Stimulated activated effector memory CD8-positive, alpha-beta T cell treated with anti-CD3 and anti-CD28 coated beads, Interleukin-12 subunit alpha, Interleukin-12 subunit beta, amount 100 ng/mL, for 72 hours (primary cell): ENCODE results near the gene INPP5A.
"Not testable (repeated sequence)": the region's sequence is repeated elsewhere in the genome, so short reads cannot be mapped to it uniquely, and the experiment has no call there.

Experiments used
- ATAC-seq: fragments of 150-1000 bp; cut with Tn5 transposase; 2 replicates; pipeline ENCODE4 v1.10.0; 2021
- DNase-seq, 2 donors: peaks; one replicate each; pipeline ENCODE4 v3.0.0; 2021 to 2022; ENCODE audit warnings: low spot score in 2 of 2
- H3K27ac Mint-ChIP-seq: one replicate; pipeline ENCODE4 v1.8.0; 2022; ENCODE audit warnings: mild to moderate bottlenecking, mixed read lengths
- H3K36me3 Mint-ChIP-seq: one replicate; pipeline ENCODE4 v1.8.0; 2022; ENCODE audit warnings: mild to moderate bottlenecking, mixed read lengths
- H3K4me1 Mint-ChIP-seq: one replicate; pipeline ENCODE4 v1.8.0; 2022; ENCODE audit warnings: mixed read lengths
- H3K4me3 Mint-ChIP-seq: one replicate; pipeline ENCODE4 v1.8.0; 2022; ENCODE audit warnings: mild to moderate bottlenecking, mixed read lengths
- H3K9me3 Mint-ChIP-seq: one replicate; pipeline ENCODE4 v1.8.0; 2022; ENCODE audit warnings: mixed read lengths

The INPP5A gene

GRCh38 chr10:132592790-132593383 is 55.3 kb downstream of the INPP5A start:
- Mint-ChIP-seq H3K4me1 (peaks cover 77% of the 10 kb centered on the region), H3K9me3 (no peaks in the 10 kb centered on the region), H3K27ac (no peak overlapping the region), H3K36me3 (peaks cover 16% of the 10 kb centered on the region), H3K4me3 (peak overlapping the region; percentile 23)
- no peak for DNase-seq
- ATAC-seq, result no peak

- Mint-ChIP-seq H3K36me3 (peaks cover 14% of the 10 kb centered on the region), H3K27ac (no peak overlapping the region), H3K4me1 (peaks cover 74% of the 10 kb centered on the region), H3K9me3 (no peaks in the 10 kb centered on the region), H3K4me3 (peak overlapping the region; percentile 23)
- ATAC-seq, result peak; percentile 72
- no peak for DNase-seq
Measured at GRCh38 chr10:132593389-132593788, 55.8 kb downstream of the INPP5A start.

DNA sequence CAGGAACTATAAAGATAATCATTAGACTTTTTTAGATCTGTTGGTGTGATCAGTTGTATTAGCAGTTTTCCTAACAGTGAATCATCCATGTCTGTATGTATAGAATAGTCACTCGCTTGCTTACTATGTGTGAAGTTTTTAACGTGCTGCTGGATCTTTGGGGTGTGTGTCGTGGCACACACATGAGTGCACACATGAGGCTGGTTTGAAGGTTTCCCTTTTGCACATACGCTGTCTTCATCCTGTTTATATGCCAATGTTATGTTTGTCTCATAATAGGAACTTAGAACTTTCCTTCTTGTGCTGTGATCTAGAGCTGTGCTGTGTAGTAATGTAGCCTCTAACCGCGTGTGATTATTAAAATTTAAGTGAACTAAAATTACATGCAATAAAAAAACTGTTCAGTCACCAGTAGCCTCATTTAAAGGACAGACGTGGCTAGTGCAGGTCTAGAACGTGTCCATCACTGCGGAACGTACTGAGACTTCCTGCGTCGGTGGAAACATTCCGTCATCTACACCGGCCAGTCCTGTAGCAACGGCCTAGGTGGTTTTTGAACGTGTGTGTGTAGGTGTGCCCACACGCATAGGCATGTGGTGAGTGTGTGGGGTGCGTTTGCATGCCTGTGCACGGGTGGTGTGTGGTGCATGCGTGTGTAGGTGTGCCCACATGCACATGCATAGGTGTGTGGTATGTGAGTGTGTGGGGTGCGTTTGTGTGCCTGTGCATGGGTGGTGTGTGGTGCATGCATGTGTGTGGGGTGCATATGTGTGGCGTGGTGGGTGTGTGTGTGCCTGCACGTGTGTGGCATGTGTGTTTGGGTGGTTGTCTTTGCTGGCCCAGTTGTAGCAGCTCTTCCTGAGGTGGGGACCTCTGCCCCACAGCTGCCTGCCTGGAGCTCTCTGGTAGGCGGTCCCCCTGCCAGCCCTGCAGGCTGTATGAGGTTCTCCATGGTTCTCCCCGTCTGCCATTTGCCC is 56.6 kb downstream of the INPP5A start:
- peak; percentile 59 for ATAC-seq
- Mint-ChIP-seq H3K4me3 (peak overlapping the region; percentile 23), H3K9me3 (no peaks in the 10 kb centered on the region), H3K27ac (peak overlapping the region; percentile 13), H3K4me1 (peaks cover 69% of the 10 kb centered on the region), H3K36me3 (peaks cover 9% of the 10 kb centered on the region)
- no peak for DNase-seq

DNA sequence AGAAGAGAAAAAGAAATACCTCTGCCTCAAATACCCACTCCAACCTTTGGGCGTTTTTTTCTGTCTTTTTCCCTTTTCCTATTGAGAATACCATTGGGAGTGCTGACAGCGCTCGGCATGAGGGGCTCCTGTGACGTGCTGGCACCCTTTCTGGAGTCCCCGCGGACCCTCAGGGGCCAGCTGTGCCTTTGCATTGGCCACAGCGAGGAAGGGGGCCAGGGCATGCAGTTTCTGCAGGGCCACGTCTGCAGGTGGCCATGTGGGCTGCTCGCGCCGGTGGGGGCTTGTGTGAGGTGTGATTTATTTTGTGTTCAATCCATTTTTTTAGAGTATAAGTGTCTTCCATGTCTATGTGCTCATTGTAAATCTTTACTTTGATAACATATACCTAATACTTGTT is 57.4 kb downstream of the INPP5A start:
- H3K36me3 Mint-ChIP-seq, result peaks cover 9% of the 10 kb centered on the region
- ATAC-seq, result no peak
- DNase-seq, result no peak
- no peak overlapping the region for H3K27ac Mint-ChIP-seq
- H3K4me3 Mint-ChIP-seq, result no peak overlapping the region
- H3K9me3 Mint-ChIP-seq, result peaks cover under 1% of the 10 kb centered on the region
- peaks cover 63% of the 10 kb centered on the region for H3K4me1 Mint-ChIP-seq

GRCh38 chr10:132595854-132596253 is 58.3 kb downstream of the INPP5A start:
- DNase-seq, result no peak
- peaks cover 4% of the 10 kb centered on the region for H3K36me3 Mint-ChIP-seq
- no peak overlapping the region for H3K4me3 Mint-ChIP-seq
- peaks cover 56% of the 10 kb centered on the region for H3K4me1 Mint-ChIP-seq
- H3K27ac Mint-ChIP-seq, result no peak overlapping the region
- peaks cover 6% of the 10 kb centered on the region for H3K9me3 Mint-ChIP-seq
- no peak for ATAC-seq

DNA sequence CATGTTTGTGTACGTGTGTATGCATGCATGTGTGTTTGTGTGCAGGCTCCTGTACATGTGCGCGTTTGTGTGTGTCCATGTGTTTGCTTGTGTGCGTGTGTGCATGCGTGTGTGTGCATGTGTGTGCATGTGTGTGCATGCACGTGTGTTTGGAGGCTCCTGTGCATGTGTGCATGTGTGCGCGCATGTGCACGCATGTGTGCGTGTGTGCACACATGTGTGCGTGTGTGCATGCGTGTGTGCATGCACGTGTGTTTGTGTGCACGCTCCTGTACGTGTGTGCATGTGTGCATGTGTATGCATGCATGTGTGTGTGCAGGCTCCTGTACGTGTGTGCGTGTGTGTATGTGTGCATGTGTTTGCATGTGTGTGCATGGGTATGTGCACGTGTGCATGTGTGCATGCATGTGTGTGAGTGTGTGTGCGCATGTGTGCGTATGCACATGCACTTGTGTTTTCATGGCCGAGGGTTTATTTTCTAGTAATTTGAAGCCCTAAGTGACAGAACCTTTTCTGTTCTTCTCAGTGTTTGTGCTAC is 59.2 kb downstream of the INPP5A start:
- ATAC-seq, result no peak
- Mint-ChIP-seq H3K27ac (no peak overlapping the region), H3K4me1 (peaks cover 47% of the 10 kb centered on the region), H3K36me3 (no peaks in the 10 kb centered on the region), H3K4me3 (no peak overlapping the region), H3K9me3 (peaks cover 13% of the 10 kb centered on the region)
- no peak for DNase-seq

GRCh38 chr10:132597654-132598053 is 60.1 kb downstream of the INPP5A start:
- no peak for DNase-seq
- peaks cover 46% of the 10 kb centered on the region for H3K4me1 Mint-ChIP-seq
- peaks cover 13% of the 10 kb centered on the region for H3K9me3 Mint-ChIP-seq
- no peak overlapping the region for H3K27ac Mint-ChIP-seq
- H3K36me3 Mint-ChIP-seq, result no peaks in the 10 kb centered on the region
- ATAC-seq, result no peak
- no peak overlapping the region for H3K4me3 Mint-ChIP-seq

DNA sequence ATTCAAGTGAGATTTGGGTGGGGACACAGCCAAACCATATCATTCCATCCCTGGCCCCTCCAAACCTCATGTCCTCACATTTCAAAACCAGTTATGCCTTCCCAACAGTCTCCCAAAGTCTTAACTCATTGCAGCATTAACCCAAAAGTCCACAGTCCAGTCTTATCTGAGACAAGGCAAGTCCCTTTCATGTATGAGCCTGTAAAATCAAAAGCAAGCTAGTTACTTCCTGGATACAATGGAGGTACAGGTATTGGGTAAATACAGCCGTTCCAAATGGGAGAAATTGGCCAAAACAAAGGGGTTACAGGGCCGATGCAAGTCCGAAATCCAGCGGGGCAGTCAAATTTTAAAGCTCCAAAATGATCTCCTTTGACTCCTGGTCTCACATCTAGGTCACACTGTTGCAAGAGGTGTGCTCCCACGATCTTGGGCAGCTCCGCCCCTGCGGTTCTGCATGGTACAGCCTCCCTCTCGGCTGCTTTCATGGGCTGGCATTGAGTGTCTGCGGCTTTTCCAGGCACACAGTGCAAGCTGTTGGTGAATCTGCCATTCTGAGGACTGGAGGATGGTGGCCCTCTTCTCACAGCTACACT is 61.5 kb downstream of the INPP5A start:
- Mint-ChIP-seq H3K4me1 (peaks cover 34% of the 10 kb centered on the region), H3K9me3 (peaks cover 13% of the 10 kb centered on the region)
- not testable (repeated sequence) for H3K27ac Mint-ChIP-seq, H3K4me3 Mint-ChIP-seq, ATAC-seq, H3K36me3 Mint-ChIP-seq, DNase-seq

DNA sequence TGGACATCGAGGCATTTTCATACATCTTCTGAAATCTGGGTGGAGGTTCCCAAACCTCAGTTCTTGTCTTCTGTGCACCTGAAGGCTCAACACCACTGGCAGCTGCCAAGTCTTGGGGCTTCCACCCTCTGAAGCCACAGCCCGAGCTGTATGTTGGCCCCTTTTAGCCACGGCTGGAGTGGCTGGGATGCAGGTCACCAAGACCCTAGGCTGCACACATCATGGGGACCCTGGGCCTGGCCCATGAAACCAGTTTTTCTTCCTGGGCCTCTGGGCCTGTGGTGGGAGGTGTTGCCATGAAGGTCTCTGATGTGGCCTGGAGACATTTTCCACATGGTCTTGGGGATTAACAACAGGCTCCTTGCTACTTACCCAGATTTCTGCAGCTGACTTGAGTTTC is 62.1 kb downstream of the INPP5A start:
- Mint-ChIP-seq H3K4me1 (peaks cover 34% of the 10 kb centered on the region), H3K4me3 (no peak overlapping the region), H3K27ac (no peak overlapping the region), H3K36me3 (no peaks in the 10 kb centered on the region), H3K9me3 (peaks cover 13% of the 10 kb centered on the region)
- no peak for ATAC-seq
- DNase-seq, result no peak

DNA sequence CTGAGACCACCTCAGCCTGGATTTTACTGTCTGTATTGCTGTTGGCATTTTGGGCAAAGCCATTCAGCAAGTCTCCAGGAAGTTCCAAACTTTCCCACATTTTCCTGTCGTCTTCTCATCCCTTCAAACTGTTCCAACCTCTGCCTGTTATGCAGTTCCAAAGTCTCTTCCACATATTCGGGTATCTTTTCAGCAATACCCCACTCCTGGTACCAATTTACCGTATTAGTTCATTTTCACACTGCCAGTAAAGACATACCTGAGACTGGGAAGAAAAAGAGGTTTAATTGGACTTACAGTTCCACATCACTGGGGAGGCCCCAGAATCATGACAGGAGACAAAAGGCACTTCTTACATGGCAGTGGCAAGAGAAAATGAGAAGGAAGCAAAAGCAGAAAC is 62.8 kb downstream of the INPP5A start:
- Mint-ChIP-seq H3K36me3 (no peaks in the 10 kb centered on the region), H3K9me3 (peaks cover 13% of the 10 kb centered on the region), H3K27ac (no peak overlapping the region), H3K4me1 (peaks cover 29% of the 10 kb centered on the region), H3K4me3 (no peak overlapping the region)
- no peak for ATAC-seq
- DNase-seq, result no peak

- no peak for DNase-seq
- Mint-ChIP-seq H3K4me3 (no peak overlapping the region), H3K27ac (no peak overlapping the region), H3K36me3 (no peaks in the 10 kb centered on the region), H3K4me1 (peaks cover 27% of the 10 kb centered on the region), H3K9me3 (peaks cover 13% of the 10 kb centered on the region)
- no peak for ATAC-seq
Measured at GRCh38 chr10:132601567-132601966, 64.0 kb downstream of the INPP5A start.

DNA sequence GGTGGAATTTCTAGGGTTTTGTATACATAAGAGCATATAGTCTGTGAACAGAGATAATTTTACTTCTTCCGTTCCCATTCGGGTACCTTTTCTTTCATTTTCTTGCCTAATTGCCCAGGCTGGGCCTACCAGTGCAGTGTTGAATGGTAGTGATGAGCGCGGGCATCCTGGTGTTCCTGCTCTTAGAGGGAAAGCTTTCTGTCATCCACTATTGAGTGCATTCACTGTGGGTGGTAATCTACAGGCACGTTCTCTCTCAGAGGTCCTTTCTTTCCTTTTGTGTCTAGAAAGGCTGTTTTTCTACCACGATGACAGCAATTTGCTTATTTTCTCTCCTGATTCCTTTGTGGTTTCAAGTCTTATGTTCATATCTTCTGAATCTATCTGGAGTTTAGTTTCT is 65.0 kb downstream of the INPP5A start:
- no peak for DNase-seq
- H3K36me3 Mint-ChIP-seq, result no peaks in the 10 kb centered on the region
- peaks cover 20% of the 10 kb centered on the region for H3K4me1 Mint-ChIP-seq
- peaks cover 13% of the 10 kb centered on the region for H3K9me3 Mint-ChIP-seq
- H3K27ac Mint-ChIP-seq, result no peak overlapping the region
- no peak for ATAC-seq
- no peak overlapping the region for H3K4me3 Mint-ChIP-seq

DNA sequence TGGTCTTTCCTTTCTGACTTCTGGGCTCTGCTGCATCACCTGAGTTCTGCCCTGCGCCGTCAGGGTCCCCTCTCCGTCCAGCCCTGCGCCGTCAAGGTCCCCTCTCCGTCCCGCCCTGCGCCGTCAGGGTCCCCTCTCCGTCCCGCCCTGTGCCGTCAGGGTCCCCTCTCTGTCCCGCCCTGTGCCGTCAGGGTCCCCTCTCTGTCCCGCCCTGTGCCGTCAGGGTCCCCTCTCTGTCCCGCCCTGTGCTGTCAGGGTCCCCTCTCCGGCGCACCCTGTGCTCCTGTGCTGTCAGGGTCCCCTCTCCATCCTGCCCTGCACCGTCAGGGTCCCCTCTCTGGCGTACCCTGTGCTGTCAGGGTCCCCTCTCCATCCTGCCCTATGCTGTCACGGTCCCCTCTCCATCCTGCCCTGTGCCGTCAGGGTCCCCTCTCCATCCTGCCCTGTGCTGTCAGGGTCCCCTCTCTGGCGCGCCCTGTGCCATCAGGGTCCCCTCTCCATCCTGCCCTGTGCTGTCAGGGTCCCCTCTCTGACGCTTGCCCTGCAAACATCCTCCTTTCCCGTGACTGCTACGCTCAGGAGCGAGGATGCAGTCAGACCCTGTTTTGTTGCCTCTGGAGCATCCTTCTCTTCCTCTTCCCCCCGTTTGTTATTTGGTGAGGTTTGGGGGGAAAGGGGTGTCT is 66.4 kb downstream of the INPP5A start:
- H3K4me1 Mint-ChIP-seq, result peaks cover 22% of the 10 kb centered on the region
- no peak overlapping the region for H3K4me3 Mint-ChIP-seq
- no peaks in the 10 kb centered on the region for H3K36me3 Mint-ChIP-seq
- peaks cover 13% of the 10 kb centered on the region for H3K9me3 Mint-ChIP-seq
- peak overlapping the region; percentile 70 for H3K27ac Mint-ChIP-seq
- DNase-seq, result no peak
- no peak for ATAC-seq

GRCh38 chr10:132604686-132605085 is 67.1 kb downstream of the INPP5A start:
- H3K27ac Mint-ChIP-seq, result peak overlapping the region; percentile 70
- no peaks in the 10 kb centered on the region for H3K36me3 Mint-ChIP-seq
- no peak overlapping the region for H3K4me3 Mint-ChIP-seq
- ATAC-seq (no peak), DNase-seq (no peak)
- H3K9me3 Mint-ChIP-seq, result peaks cover 13% of the 10 kb centered on the region
- H3K4me1 Mint-ChIP-seq, result peaks cover 28% of the 10 kb centered on the region

DNA sequence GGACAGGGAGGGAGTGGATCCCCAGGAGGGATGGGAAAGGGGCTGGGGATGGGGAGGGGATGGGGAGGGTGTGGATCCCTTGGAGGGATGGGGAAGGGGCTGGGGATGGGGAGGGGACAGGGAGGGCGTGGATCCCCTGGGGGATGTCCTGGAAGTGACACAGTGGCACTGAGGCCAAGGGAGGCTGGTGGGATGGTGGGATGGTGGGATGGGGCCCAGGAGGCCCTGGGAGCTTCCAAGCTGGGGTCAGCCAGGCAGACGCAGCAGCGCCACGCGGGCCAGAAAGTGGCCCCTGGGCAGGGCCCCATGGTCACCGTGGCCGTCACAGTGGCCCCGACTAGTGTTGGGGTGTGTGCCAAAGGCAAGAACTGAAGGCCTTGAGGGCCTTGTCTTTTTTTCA is 67.8 kb downstream of the INPP5A start:
- peaks cover 30% of the 10 kb centered on the region for H3K4me1 Mint-ChIP-seq
- no peaks in the 10 kb centered on the region for H3K36me3 Mint-ChIP-seq
- no peak overlapping the region for H3K4me3 Mint-ChIP-seq
- DNase-seq, result no peak
- peaks cover 9% of the 10 kb centered on the region for H3K9me3 Mint-ChIP-seq
- no peak overlapping the region for H3K27ac Mint-ChIP-seq
- no peak for ATAC-seq
